Endothelial cell of umbilical vein (primary cell): ENCODE results near the gene TMEM121B. TPM values are rescaled to one million over a fixed set of nuclear protein-coding genes. Genes with fewer than 3 reads are reported as not detected.

Experiments
- BruUV-seq: library from RNA; stranded (reverse); fragments of 400-500 nt; replicated peaks from 2 replicates; lab custom pipeline; 2021; lab: Mats Ljungman, UMichigan
- CTCF ChIA-PET: fragments of 300-600, 350-600 bp; sonication (Branson Sonifier 250); formaldehyde crosslinking; loops from one replicate; lab custom pipeline; 2021; ENCODE audit warnings: antibody characterized with exemption, inconsistent platforms; lab: Charles Lee
- POLR2A ChIA-PET: fragments of 300-600, 350-600 bp; sonication (Branson Sonifier 250); formaldehyde crosslinking; loops from one replicate; lab custom pipeline; 2021; ENCODE audit warnings: antibody characterized with exemption, inconsistent platforms; lab: Charles Lee
- DNase-seq: peaks from one replicate; pipeline ENCODE4 v3.0.0-alpha.2; 2011; ENCODE audit warnings: low read depth, low spot score
- FAIRE-seq: peaks from 2 replicates; lab custom pipeline; 2011; peaks lifted over from hg19 to GRCh38; lab: Jason Lieb, UNC
- H2AFZ ChIP-seq: 2 replicates; pipeline ENCODE4 v1.6.0; 2012; ENCODE audit warnings: low read depth, low read length, control low read depth, inconsistent platforms
- H3K27ac ChIP-seq: 2 replicates; pipeline ENCODE4 v1.5.1; 2011; ENCODE audit warnings: low read depth, mild to moderate bottlenecking, control low read depth, low read length, moderate library complexity; ENCODE audit not compliant: insufficient read depth
- H3K27me3 ChIP-seq, 2 experiments: 2 replicates each; pipeline versions ENCODE4 v1.6.0 to v1.6.1; 2011; ENCODE audit warnings: low read length in 2 of 2, mixed read lengths in 1 of 2; ENCODE audit not compliant: control insufficient read depth in 2 of 2, insufficient read depth in 2 of 2
- H3K36me3 ChIP-seq, 2 experiments: 2 replicates in 1 of 2; 3 replicates in 1 of 2; pipeline ENCODE4 v1.5.1; 2011; ENCODE audit warnings: low read length in 2 of 2, mild to moderate bottlenecking in 1 of 2, moderate library complexity in 1 of 2; ENCODE audit not compliant: control insufficient read depth in 2 of 2, insufficient read depth in 2 of 2; ENCODE audit errors: extremely low read depth in 1 of 2
- H3K4me1 ChIP-seq: 3 replicates; pipeline ENCODE4 v1.5.1; 2011; ENCODE audit warnings: mild to moderate bottlenecking, low read length; ENCODE audit not compliant: control insufficient read depth, insufficient read depth; ENCODE audit errors: extremely low read depth
- H3K4me2 ChIP-seq: 2 replicates; pipeline ENCODE4 v1.6.1; 2011; ENCODE audit warnings: low read length, control low read depth, mixed read lengths; ENCODE audit not compliant: insufficient read depth
- H3K4me3 ChIP-seq, 3 experiments: fragments of 200-600 bp in 1 of 3; sonication (generic), shearing (Covaris generic) in 1 of 3; replicated peaks in 1 of 3; 2 replicates each; pipeline ENCODE4 v1.5.1; 2011 to 2016; ENCODE audit warnings: control low read depth in 3 of 3, low read length in 3 of 3, mild to moderate bottlenecking in 2 of 3, inconsistent platforms in 1 of 3, low read depth in 1 of 3, moderate library complexity in 1 of 3; ENCODE audit not compliant: insufficient read depth in 1 of 3
- H3K79me2 ChIP-seq: 2 replicates; pipeline ENCODE4 v1.6.0; 2012; ENCODE audit warnings: low read length, inconsistent platforms; ENCODE audit not compliant: control insufficient read depth, insufficient read depth
- H3K9ac ChIP-seq: replicated peaks from 2 replicates; pipeline ENCODE3; 2011; ENCODE audit warnings: low read length, control low read depth; ENCODE audit not compliant: insufficient read depth; ENCODE audit errors: extremely low read depth
- H3K9me1 ChIP-seq: replicated peaks from 3 replicates; pipeline ENCODE4 v1.6.0; 2011; ENCODE audit warnings: mild to moderate bottlenecking, low read length; ENCODE audit not compliant: control insufficient read depth, insufficient read depth; ENCODE audit errors: extremely low read depth
- H3K9me3 ChIP-seq: replicated peaks from 2 replicates; pipeline ENCODE4 v1.5.1; 2012; ENCODE audit warnings: low read length, inconsistent platforms; ENCODE audit not compliant: control insufficient read depth, insufficient read depth
- H4K20me1 ChIP-seq: replicated peaks from 2 replicates; pipeline ENCODE3; 2011; ENCODE audit warnings: mild to moderate bottlenecking, low read length; ENCODE audit not compliant: control insufficient read depth, insufficient read depth; ENCODE audit errors: extremely low read depth
- EZH2 ChIP-seq: IDR thresholded peaks from 2 replicates; pipeline ENCODE4 v1.6.1; 2012; ENCODE audit warnings: borderline replicate concordance, low read depth, mild to moderate bottlenecking, moderate library complexity, low read length, inconsistent platforms; ENCODE audit not compliant: severe bottlenecking
- FOS ChIP-seq: IDR thresholded peaks from 2 replicates; pipeline ENCODE4 v1.6.1; 2011; ENCODE audit warnings: mild to moderate bottlenecking, low read length, moderate library complexity, borderline replicate concordance; ENCODE audit not compliant: insufficient read depth
- GATA2 ChIP-seq: IDR thresholded peaks from 2 replicates; pipeline ENCODE4 v1.7.0; 2011; ENCODE audit warnings: low read depth, mild to moderate bottlenecking, moderate library complexity, mixed read lengths, low read length; ENCODE audit not compliant: insufficient read length, insufficient read depth
- JUN ChIP-seq: IDR thresholded peaks from 2 replicates; pipeline ENCODE4 v1.6.1; 2011; ENCODE audit warnings: borderline replicate concordance, low read depth; ENCODE audit not compliant: insufficient read length, insufficient read depth
- MYC ChIP-seq: IDR thresholded peaks from one replicate; pipeline ENCODE4 v1.6.1; 2011; ENCODE audit warnings: mild to moderate bottlenecking, low read depth, low read length
- POLR2A ChIP-seq: IDR thresholded peaks from 2 replicates; pipeline ENCODE4 v1.6.1; 2012; ENCODE audit warnings: low read depth, mild to moderate bottlenecking, control low read depth, low read length
- POLR2AphosphoS5 ChIP-seq: IDR thresholded peaks from 2 replicates; pipeline ENCODE4 v1.6.1; 2012; ENCODE audit warnings: low read depth, mild to moderate bottlenecking, control low read depth, low read length, moderate library complexity; ENCODE audit not compliant: insufficient read depth
- dilution Hi-C: fragments of 300-500 bp; cut with MboI; formaldehyde crosslinking; loops from one replicate; pipeline ENCODE4 v1.15.0; 2019; ENCODE audit warnings: low sequenced_read_pairs; ENCODE audit not compliant: extremely low pct_ligation_motif_present
- intact Hi-C: fragments of 100-400 bp; cut with micrococcal nuclease; formaldehyde crosslinking; loops from one replicate; pipeline ENCODE4 v1.10.0; 2022
- polyA plus RNA-seq, 4 experiments: library from polyadenylated mRNA; depleted of rRNA in 3 of 4; stranded (reverse) in 3 of 4; unstranded in 1 of 4; fragments of >200 nt; gene quantifications; 2 replicates each; pipeline versions ENCODE4 v1.2.1 to v1.2.3, GENCODE V29; 2011 to 2012; ENCODE audit warnings: missing spikeins in 1 of 4
- total RNA-seq: library from RNA; stranded (reverse); gene quantifications from 2 replicates; pipeline ENCODE4 v1.2.3, GENCODE V29; 2021
- TF ChIP-seq, protein P1 (sequence below), 2 donors: IDR thresholded peaks; 1 replicate in 1 of 2; 2 replicates in 1 of 2; pipeline ENCODE4 v1.5.1; 2011; ENCODE audit warnings: low read length in 2 of 2, mild to moderate bottlenecking in 2 of 2, moderate library complexity in 2 of 2, control low read depth in 1 of 2, inconsistent platforms in 1 of 2, low read depth in 1 of 2; ENCODE audit not compliant: insufficient read depth in 1 of 2; ENCODE audit errors: extremely low read depth in 1 of 2
- TF ChIP-seq, protein P2 (sequence below): IDR thresholded peaks from 2 replicates; pipeline ENCODE4 v1.6.1; 2011; ENCODE audit not compliant: insufficient read depth, insufficient read length

Gene TMEM121B
- total and polyA plus RNA-seq, 2 donors (not counting 3 experiments of a cell fraction or from before 2014, with no cell fraction given) = 0.18 to 0.33 TPM

DNA sequence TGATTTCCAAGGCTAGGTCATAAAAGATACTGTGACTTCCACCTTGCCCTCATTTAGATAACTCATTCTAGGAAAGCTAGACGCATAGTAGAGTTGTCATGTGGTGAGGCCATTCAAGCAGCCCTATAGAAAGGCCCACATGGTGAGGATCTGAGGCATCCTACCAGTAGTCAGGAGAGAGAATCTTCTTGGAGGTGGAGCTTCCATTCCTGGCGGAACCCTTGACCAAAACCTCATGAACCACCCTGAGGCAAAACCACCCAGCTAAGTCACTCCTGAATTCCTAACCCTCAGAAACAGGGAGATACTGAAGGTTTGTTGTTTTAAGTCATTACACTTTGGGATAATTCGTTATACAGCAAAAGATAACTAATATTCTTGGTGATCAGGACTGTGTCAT, 40.8 kb upstream of the TMEM121B start:
- TF ChIP-seq, protein P1, sequence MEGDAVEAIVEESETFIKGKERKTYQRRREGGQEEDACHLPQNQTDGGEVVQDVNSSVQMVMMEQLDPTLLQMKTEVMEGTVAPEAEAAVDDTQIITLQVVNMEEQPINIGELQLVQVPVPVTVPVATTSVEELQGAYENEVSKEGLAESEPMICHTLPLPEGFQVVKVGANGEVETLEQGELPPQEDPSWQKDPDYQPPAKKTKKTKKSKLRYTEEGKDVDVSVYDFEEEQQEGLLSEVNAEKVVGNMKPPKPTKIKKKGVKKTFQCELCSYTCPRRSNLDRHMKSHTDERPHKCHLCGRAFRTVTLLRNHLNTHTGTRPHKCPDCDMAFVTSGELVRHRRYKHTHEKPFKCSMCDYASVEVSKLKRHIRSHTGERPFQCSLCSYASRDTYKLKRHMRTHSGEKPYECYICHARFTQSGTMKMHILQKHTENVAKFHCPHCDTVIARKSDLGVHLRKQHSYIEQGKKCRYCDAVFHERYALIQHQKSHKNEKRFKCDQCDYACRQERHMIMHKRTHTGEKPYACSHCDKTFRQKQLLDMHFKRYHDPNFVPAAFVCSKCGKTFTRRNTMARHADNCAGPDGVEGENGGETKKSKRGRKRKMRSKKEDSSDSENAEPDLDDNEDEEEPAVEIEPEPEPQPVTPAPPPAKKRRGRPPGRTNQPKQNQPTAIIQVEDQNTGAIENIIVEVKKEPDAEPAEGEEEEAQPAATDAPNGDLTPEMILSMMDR (IDR thresholded peaks at IDR 0.05; ENCODE audit: extremely low read depth in 1 of 2, insufficient read depth in 1 of 2, low read depth in 1 of 2, low read length in 2 of 2) = no peak
- TF ChIP-seq POLR2A (no peak), GATA2 (no peak), JUN (no peak), POLR2AphosphoS5 (no peak), MYC (no peak), EZH2 (no peak), FOS (no peak)
- TF ChIP-seq, protein P2, sequence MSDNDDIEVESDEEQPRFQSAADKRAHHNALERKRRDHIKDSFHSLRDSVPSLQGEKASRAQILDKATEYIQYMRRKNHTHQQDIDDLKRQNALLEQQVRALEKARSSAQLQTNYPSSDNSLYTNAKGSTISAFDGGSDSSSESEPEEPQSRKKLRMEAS = no peak
- Histone ChIP-seq H3K36me3 (no peaks in the 10 kb centered on the region), H3K27me3 (no peaks in the 10 kb centered on the region), H3K27ac (no peak overlapping the region), H3K4me3 (no peak overlapping the region), H3K4me1 (peaks cover 15% of the 10 kb centered on the region), H2AFZ (no peak overlapping the region), H3K79me2 (peaks cover 8% of the 10 kb centered on the region), H3K9me3 (no peaks in the 10 kb centered on the region), H3K9ac (no peak overlapping the region), H3K9me1 (no peaks in the 10 kb centered on the region), H4K20me1 (no peaks in the 10 kb centered on the region), H3K4me2 (no peak overlapping the region)
- no peak for FAIRE-seq
- no TSS peak for BruUV-seq
- ChIA-PET CTCF (interaction anchor here (2.8 to 9.1 kb wide), 2 partner anchors 10 to 340 kb away, joined by 11 to 77 read pairs; no protein-coding TSS in a partner anchor), POLR2A (no interaction called here)
- no peak for DNase-seq
- intact Hi-C loops (no loop called here), dilution Hi-C loops (no loop called here)
